Measurements from ENCODE around the gene INTS6.

Gene INTS6

DNA sequence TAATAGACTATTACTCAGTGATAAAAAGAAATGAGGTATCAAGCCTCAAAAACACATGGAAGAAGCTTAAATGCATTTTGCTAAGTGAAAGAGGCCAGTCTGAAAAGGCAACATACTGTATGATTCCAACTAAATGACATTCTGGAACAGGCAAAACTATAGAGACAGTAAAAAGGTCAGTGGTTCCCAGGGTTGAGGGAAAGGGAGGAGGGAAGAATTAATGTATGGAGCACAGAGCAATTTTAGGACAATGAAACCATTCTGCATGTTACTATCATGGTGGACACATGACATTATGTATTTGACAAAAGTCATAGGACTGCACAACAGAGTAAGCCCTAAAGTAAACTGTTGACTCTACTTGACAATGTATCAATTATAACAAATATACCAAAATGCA lies 119.0 kb downstream of the INTS6 start:
- H3K36me3 ChIP-seq (ENCODE audit: insufficient read depth, insufficient read length, low read length) = no peaks in the 10 kb centered on the region
- no peaks in the 10 kb centered on the region for H3K4me1 ChIP-seq (ENCODE audit: insufficient read depth, insufficient read length)
- no peak overlapping the region for H3K9ac ChIP-seq (ENCODE audit: insufficient read length, low read depth)
- H3K4me3 ChIP-seq (ENCODE audit: insufficient read length, low read depth) = no peak overlapping the region
- TF ChIP-seq YY1 (IDR thresholded peaks at IDR 0.05; ENCODE audit: insufficient read depth, insufficient read length) = no peak
- no peak for TF ChIP-seq SUZ12 (IDR thresholded peaks at IDR 0.05; ENCODE audit: extremely low read depth, insufficient read depth, insufficient read length)
- TF ChIP-seq ZNF274 (IDR thresholded peaks at IDR 0.05; ENCODE audit: low read depth, low read length) = no peak
- H3K9me3 ChIP-seq (ENCODE audit: insufficient read depth, low read length) = no peaks in the 10 kb centered on the region
- no peaks in the 10 kb centered on the region for H3K27me3 ChIP-seq (ENCODE audit: insufficient read depth, insufficient read length)
- DNase-seq (ENCODE audit: low read depth, low spot score) = no peak

DNA sequence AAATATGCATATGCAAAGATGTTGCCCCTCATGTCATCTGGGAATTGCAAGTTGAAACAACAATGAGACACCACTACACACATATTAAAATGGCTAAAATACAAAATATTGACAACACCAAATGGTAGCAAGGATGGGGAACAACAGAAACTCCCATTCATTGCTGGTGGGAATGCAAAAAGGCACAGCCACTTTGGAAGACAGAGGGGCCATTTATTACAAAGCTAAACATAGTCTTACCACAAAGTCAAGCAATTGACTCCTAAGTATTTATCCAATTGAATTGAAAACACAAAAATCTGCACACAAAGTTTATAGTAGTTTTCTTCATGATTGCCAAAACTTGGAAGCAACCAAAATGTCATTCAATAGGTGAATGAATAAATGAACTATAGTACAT lies 119.4 kb downstream of the INTS6 start:
- no peaks in the 10 kb centered on the region for H3K36me3 ChIP-seq (ENCODE audit: insufficient read depth, insufficient read length, low read length)
- DNase-seq (ENCODE audit: low read depth, low spot score) = no peak
- TF ChIP-seq SUZ12 (IDR thresholded peaks at IDR 0.05; ENCODE audit: extremely low read depth, insufficient read depth, insufficient read length) = no peak
- no peak for TF ChIP-seq ZNF274 (IDR thresholded peaks at IDR 0.05; ENCODE audit: low read depth, low read length)
- TF ChIP-seq YY1 (IDR thresholded peaks at IDR 0.05; ENCODE audit: insufficient read depth, insufficient read length) = no peak
- no peaks in the 10 kb centered on the region for H3K27me3 ChIP-seq (ENCODE audit: insufficient read depth, insufficient read length)
- H3K9ac ChIP-seq (ENCODE audit: insufficient read length, low read depth) = no peak overlapping the region
- no peak overlapping the region for H3K4me3 ChIP-seq (ENCODE audit: insufficient read length, low read depth)
- H3K9me3 ChIP-seq (ENCODE audit: insufficient read depth, low read length) = no peaks in the 10 kb centered on the region
- H3K4me1 ChIP-seq (ENCODE audit: insufficient read depth, insufficient read length) = no peaks in the 10 kb centered on the region

DNA sequence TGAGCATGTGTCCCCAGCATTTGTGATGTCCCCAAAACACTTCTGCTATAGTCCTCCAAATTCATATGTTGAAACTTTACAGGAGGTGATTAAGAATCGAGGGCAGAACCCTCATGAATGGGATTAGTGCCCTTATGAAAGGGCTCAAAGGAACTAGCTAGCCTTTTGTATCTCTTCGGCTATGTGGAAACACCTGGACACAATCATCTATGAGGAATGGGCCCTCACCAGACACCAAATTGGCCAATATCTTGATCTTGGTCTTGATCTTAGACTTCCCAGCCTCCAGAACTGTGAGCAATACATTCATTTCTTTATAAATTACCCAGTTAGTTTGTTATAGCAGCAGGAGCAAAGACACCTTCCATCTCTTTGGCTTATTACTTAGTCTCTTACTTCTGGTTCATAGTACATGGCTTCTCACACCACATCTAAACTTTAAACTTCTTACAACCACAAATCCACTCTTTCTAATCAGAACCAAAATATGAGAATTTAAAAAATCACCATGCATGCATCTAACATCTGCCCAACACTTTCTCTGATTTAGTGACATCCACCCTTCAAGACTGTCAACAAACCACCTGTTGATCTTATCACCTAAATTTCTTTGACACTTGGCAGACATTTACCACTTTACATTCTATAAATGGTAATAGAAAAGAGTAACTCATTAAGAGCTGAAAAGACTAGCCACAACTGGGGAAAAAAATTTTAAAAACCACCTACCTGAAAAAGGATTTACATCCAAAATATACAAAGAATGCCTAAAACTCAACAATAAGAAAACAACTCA lies 120.1 kb downstream of the INTS6 start:
- H3K9me3 ChIP-seq (ENCODE audit: insufficient read depth, low read length) = no peaks in the 10 kb centered on the region
- no peaks in the 10 kb centered on the region for H3K4me1 ChIP-seq (ENCODE audit: insufficient read depth, insufficient read length)
- DNase-seq (ENCODE audit: low read depth, low spot score) = no peak
- TF ChIP-seq YY1 (IDR thresholded peaks at IDR 0.05; ENCODE audit: insufficient read depth, insufficient read length) (no peak), ZNF274 (IDR thresholded peaks at IDR 0.05; ENCODE audit: low read depth, low read length) (no peak), SUZ12 (IDR thresholded peaks at IDR 0.05; ENCODE audit: extremely low read depth, insufficient read depth, insufficient read length) (no peak)
- H3K36me3 ChIP-seq (ENCODE audit: insufficient read depth, insufficient read length, low read length) = no peaks in the 10 kb centered on the region
- H3K9ac ChIP-seq (ENCODE audit: insufficient read length, low read depth) = no peak overlapping the region
- no peak overlapping the region for H3K4me3 ChIP-seq (ENCODE audit: insufficient read length, low read depth)
- no peaks in the 10 kb centered on the region for H3K27me3 ChIP-seq (ENCODE audit: insufficient read depth, insufficient read length)

DNA sequence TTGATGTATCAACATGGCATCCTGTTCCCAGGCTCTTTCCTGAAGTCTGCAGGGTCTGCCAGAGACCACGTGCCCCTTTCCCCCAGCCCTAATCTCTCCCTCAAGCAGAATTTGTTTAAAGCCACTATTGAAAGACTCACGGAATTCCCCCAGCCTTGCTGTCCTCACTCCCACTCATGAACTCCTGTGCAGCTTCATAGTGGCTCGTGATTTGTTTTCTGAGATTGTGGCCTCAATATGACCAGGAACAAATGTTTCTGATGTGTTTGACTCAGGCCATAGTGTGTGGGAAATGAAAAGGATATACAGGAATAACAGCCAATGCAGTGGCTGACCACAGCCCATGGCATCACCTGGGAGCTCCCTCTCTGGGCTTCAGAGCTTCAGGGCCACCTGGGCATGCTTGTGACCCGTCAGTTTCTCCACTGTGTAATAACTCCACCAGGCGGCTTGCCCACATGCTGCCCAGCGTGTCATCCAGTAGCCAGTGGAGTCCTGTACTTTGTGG lies 121.4 kb downstream of the INTS6 start:
- no peaks in the 10 kb centered on the region for H3K36me3 ChIP-seq (ENCODE audit: insufficient read depth, insufficient read length, low read length)
- DNase-seq (ENCODE audit: low read depth, low spot score) = no peak
- no peaks in the 10 kb centered on the region for H3K27me3 ChIP-seq (ENCODE audit: insufficient read depth, insufficient read length)
- H3K4me3 ChIP-seq (ENCODE audit: insufficient read length, low read depth) = no peak overlapping the region
- no peaks in the 10 kb centered on the region for H3K9me3 ChIP-seq (ENCODE audit: insufficient read depth, low read length)
- H3K9ac ChIP-seq (ENCODE audit: insufficient read length, low read depth) = no peak overlapping the region
- H3K4me1 ChIP-seq (ENCODE audit: insufficient read depth, insufficient read length) = no peaks in the 10 kb centered on the region
- no peak for TF ChIP-seq SUZ12 (IDR thresholded peaks at IDR 0.05; ENCODE audit: extremely low read depth, insufficient read depth, insufficient read length)
- no peak for TF ChIP-seq YY1 (IDR thresholded peaks at IDR 0.05; ENCODE audit: insufficient read depth, insufficient read length)
- no peak for TF ChIP-seq ZNF274 (IDR thresholded peaks at IDR 0.05; ENCODE audit: low read depth, low read length)

DNA sequence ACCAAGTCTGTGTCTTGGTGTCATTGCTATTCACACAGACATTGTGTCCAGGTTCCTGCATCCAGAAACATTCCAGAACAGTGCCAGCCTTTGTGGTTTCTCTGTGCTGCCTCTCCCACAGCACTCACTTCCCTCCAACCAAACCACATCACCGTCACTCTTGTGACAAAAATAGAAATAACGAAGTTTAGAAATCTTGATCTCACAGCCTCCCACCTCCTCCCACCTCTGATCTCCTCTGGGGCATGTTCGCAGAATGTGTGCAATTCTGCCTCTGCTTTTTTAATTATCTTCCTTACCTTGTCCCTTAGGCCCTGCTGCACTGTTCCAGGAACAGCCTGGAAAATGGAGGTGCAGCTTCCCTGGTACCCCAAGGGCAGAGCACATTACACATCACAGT lies 122.0 kb downstream of the INTS6 start:
- no peak overlapping the region for H3K9ac ChIP-seq (ENCODE audit: insufficient read length, low read depth)
- no peak for DNase-seq (ENCODE audit: low read depth, low spot score)
- H3K9me3 ChIP-seq (ENCODE audit: insufficient read depth, low read length) = no peaks in the 10 kb centered on the region
- TF ChIP-seq YY1 (IDR thresholded peaks at IDR 0.05; ENCODE audit: insufficient read depth, insufficient read length) (no peak), ZNF274 (IDR thresholded peaks at IDR 0.05; ENCODE audit: low read depth, low read length) (no peak), SUZ12 (IDR thresholded peaks at IDR 0.05; ENCODE audit: extremely low read depth, insufficient read depth, insufficient read length) (no peak)
- H3K4me1 ChIP-seq (ENCODE audit: insufficient read depth, insufficient read length) = no peaks in the 10 kb centered on the region
- no peaks in the 10 kb centered on the region for H3K27me3 ChIP-seq (ENCODE audit: insufficient read depth, insufficient read length)
- H3K36me3 ChIP-seq (ENCODE audit: insufficient read depth, insufficient read length, low read length) = no peaks in the 10 kb centered on the region
- no peak overlapping the region for H3K4me3 ChIP-seq (ENCODE audit: insufficient read length, low read depth)

DNA sequence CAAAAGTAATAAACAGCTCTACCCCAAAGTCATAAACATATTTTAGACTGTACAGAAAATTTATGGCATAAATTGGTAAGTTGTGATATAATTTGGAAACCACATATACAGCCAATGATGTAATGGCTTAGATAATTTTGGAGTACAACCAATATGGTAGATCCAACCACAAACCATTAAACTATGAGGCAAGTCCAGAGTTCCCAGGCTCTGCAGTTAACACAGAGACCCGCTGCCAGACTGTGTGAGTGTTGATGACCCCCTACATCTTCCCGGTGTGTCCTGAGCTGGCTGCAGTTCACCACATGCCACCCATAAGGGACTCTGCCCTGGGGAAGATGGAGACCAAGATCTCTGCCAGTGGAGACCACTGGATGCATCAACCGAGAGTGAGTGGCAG lies 123.2 kb downstream of the INTS6 start:
- no peak overlapping the region for H3K4me3 ChIP-seq (ENCODE audit: insufficient read length, low read depth)
- H3K27me3 ChIP-seq (ENCODE audit: insufficient read depth, insufficient read length) = no peaks in the 10 kb centered on the region
- H3K9ac ChIP-seq (ENCODE audit: insufficient read length, low read depth) = no peak overlapping the region
- no peaks in the 10 kb centered on the region for H3K4me1 ChIP-seq (ENCODE audit: insufficient read depth, insufficient read length)
- TF ChIP-seq ZNF274 (IDR thresholded peaks at IDR 0.05; ENCODE audit: low read depth, low read length) = no peak
- no peak for TF ChIP-seq YY1 (IDR thresholded peaks at IDR 0.05; ENCODE audit: insufficient read depth, insufficient read length)
- H3K36me3 ChIP-seq (ENCODE audit: insufficient read depth, insufficient read length, low read length) = no peaks in the 10 kb centered on the region
- no peak for DNase-seq (ENCODE audit: low read depth, low spot score)
- H3K9me3 ChIP-seq (ENCODE audit: insufficient read depth, low read length) = no peaks in the 10 kb centered on the region

DNA sequence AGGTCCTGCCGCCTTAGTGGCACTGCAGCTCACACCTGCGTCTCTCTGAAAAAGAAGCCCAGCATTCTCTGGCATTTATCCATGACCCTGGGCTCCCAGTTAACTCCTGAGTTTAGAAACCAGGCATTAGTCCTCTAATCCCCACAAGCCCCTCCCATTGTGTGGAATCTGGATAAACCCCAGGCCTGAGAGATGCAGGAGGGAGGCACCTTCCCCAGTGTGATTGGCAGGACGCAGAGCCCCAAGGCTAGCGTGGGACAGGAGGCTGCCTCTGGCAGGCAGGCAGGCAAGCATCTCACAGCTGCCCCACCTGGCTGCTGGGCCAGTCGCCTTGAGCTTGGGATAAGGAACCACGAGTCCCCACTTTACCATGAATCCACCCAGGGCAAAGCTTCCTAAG lies 124.3 kb downstream of the INTS6 start:
- Histone ChIP-seq H3K9ac (ENCODE audit: insufficient read length, low read depth) (no peak overlapping the region), H3K9me3 (ENCODE audit: insufficient read depth, low read length) (no peaks in the 10 kb centered on the region), H3K27me3 (ENCODE audit: insufficient read depth, insufficient read length) (no peaks in the 10 kb centered on the region), H3K36me3 (ENCODE audit: insufficient read depth, insufficient read length, low read length) (no peaks in the 10 kb centered on the region), H3K4me3 (ENCODE audit: insufficient read length, low read depth) (no peak overlapping the region), H3K4me1 (ENCODE audit: insufficient read depth, insufficient read length) (no peaks in the 10 kb centered on the region)
- DNase-seq (ENCODE audit: low read depth, low spot score) = peak; percentile 72
- no peak for TF ChIP-seq ZNF274 (IDR thresholded peaks at IDR 0.05; ENCODE audit: low read depth, low read length)
- TF ChIP-seq YY1 (IDR thresholded peaks at IDR 0.05; ENCODE audit: insufficient read depth, insufficient read length) = no peak
- no peak for TF ChIP-seq SUZ12 (IDR thresholded peaks at IDR 0.05; ENCODE audit: extremely low read depth, insufficient read depth, insufficient read length)
